GM19240 (cell line): ENCODE results near the gene SCLT1.

Source experiments
- DNase-seq: peaks from one replicate; pipeline ENCODE4 v3.0.0; 2011; ENCODE audit warnings: low spot score; ENCODE audit not compliant: insufficient read length

SCLT1 gene

GRCh38 chr4:128876200-128876599 lies 217.1 kb downstream of the SCLT1 start:
- no peak for DNase-seq

- DNase-seq, result no peak
Measured at GRCh38 chr4:128871948-128872347, 221.4 kb downstream of the SCLT1 start.

GRCh38 chr4:128869776-128870509 lies 223.4 kb downstream of the SCLT1 start:
- no peak for DNase-seq

GRCh38 chr4:128868758-128869157 lies 224.6 kb downstream of the SCLT1 start:
- no peak for DNase-seq

- DNase-seq, result no peak
Measured at GRCh38 chr4:128866691-128867090, 226.6 kb downstream of the SCLT1 start.

- no peak for DNase-seq
Measured at GRCh38 chr4:128866269-128866668, 227.1 kb downstream of the SCLT1 start.

GRCh38 chr4:128865132-128865531 lies 228.2 kb downstream of the SCLT1 start:
- no peak for DNase-seq

GRCh38 chr4:128863312-128864075 lies 229.8 kb downstream of the SCLT1 start:
- no peak for DNase-seq

- DNase-seq, result no peak
Measured at GRCh38 chr4:128862608-128863311, 230.6 kb downstream of the SCLT1 start.

GRCh38 chr4:128861856-128862518 lies 231.4 kb downstream of the SCLT1 start:
- no peak for DNase-seq

- DNase-seq, result no peak
Measured at GRCh38 chr4:128859887-128860677, 233.3 kb downstream of the SCLT1 start.

- DNase-seq, result no peak
Measured at GRCh38 chr4:128858879-128859671, 234.3 kb downstream of the SCLT1 start.

GRCh38 chr4:128856246-128856645 lies 237.1 kb downstream of the SCLT1 start:
- no peak for DNase-seq

- DNase-seq, result no peak
Measured at GRCh38 chr4:128855621-128856020, 237.7 kb downstream of the SCLT1 start.

GRCh38 chr4:128854433-128854832 lies 238.9 kb downstream of the SCLT1 start:
- no peak for DNase-seq

GRCh38 chr4:128853741-128854140 lies 239.6 kb downstream of the SCLT1 start:
- no peak for DNase-seq

GRCh38 chr4:128850252-128850651 lies 243.1 kb downstream of the SCLT1 start:
- DNase-seq, result no peak

GRCh38 chr4:128848461-128848860 lies 244.9 kb downstream of the SCLT1 start:
- DNase-seq, result no peak

- DNase-seq, result no peak
Measured at GRCh38 chr4:128847082-128847724, 246.1 kb downstream of the SCLT1 start.

GRCh38 chr4:128846063-128846462 lies 247.3 kb downstream of the SCLT1 start:
- DNase-seq, result no peak
